Osteoblast (primary cell): Measurements from ENCODE around the gene ATG4B. TPM values are rescaled to one million over a fixed set of nuclear protein-coding genes. Genes with fewer than 3 reads are reported as not detected.

ENCODE experiments used
- DNase-seq: peaks from one replicate; pipeline ENCODE4 v3.0.0; 2011; ENCODE audit warnings: low spot score, mixed read lengths; ENCODE audit not compliant: insufficient read length; ENCODE audit errors: missing footprints
- H2AFZ ChIP-seq: 2 replicates; pipeline ENCODE4 v1.6.0; 2011; ENCODE audit warnings: mild to moderate bottlenecking, low read length
- H3K27ac ChIP-seq: 2 replicates; pipeline ENCODE4 v1.5.1; 2011; ENCODE audit warnings: mild to moderate bottlenecking, low read depth, low read length, moderate library complexity
- H3K27me3 ChIP-seq: 2 replicates; pipeline ENCODE4 v1.6.0; 2012; ENCODE audit warnings: mild to moderate bottlenecking, control low read depth, inconsistent platforms, low read length, moderate library complexity; ENCODE audit not compliant: insufficient read depth
- H3K36me3 ChIP-seq: 2 replicates; pipeline ENCODE4 v1.5.1; 2011; ENCODE audit warnings: mild to moderate bottlenecking, low read length, control low read depth, moderate library complexity; ENCODE audit not compliant: insufficient read depth
- H3K4me1 ChIP-seq: 2 replicates; pipeline ENCODE4 v1.5.1; 2011; ENCODE audit warnings: mild to moderate bottlenecking, low read length, control low read depth, moderate library complexity; ENCODE audit not compliant: insufficient read depth
- H3K4me2 ChIP-seq: 2 replicates; pipeline ENCODE4 v1.6.0; 2011; ENCODE audit warnings: mild to moderate bottlenecking, low read length; ENCODE audit not compliant: insufficient read depth
- H3K4me3 ChIP-seq: fragments of 200-600 bp; sonication (generic); 3 replicates; pipeline ENCODE4 v1.5.1; 2012; ENCODE audit warnings: mild to moderate bottlenecking, low read length, inconsistent platforms; ENCODE audit not compliant: insufficient read depth
- H3K79me2 ChIP-seq: 2 replicates; pipeline ENCODE4 v1.6.0; 2012; ENCODE audit warnings: mild to moderate bottlenecking, low read length, control low read depth, inconsistent platforms; ENCODE audit not compliant: insufficient read depth
- H3K9me3 ChIP-seq: 2 replicates; pipeline ENCODE4 v1.5.1; 2011; ENCODE audit warnings: low read depth, low read length, control low read depth
- H4K20me1 ChIP-seq: 2 replicates; pipeline ENCODE4 v1.6.0; 2012; ENCODE audit warnings: mild to moderate bottlenecking, low read length, control low read depth; ENCODE audit not compliant: insufficient read depth
- total RNA-seq: library from RNA; depleted of rRNA; stranded (reverse); fragments of >200 nt; gene quantifications from 2 replicates; pipeline ENCODE4 v1.2.3, GENCODE V29; 2012
- TF ChIP-seq, protein P1 (sequence below): IDR thresholded peaks from 2 replicates; pipeline ENCODE4 v1.5.1; 2011; ENCODE audit warnings: mild to moderate bottlenecking, low read depth, low read length, moderate library complexity; ENCODE audit errors: extremely low read depth

ATG4B gene
- total RNA-seq, 1 donor: 42.7 TPM

DNA sequence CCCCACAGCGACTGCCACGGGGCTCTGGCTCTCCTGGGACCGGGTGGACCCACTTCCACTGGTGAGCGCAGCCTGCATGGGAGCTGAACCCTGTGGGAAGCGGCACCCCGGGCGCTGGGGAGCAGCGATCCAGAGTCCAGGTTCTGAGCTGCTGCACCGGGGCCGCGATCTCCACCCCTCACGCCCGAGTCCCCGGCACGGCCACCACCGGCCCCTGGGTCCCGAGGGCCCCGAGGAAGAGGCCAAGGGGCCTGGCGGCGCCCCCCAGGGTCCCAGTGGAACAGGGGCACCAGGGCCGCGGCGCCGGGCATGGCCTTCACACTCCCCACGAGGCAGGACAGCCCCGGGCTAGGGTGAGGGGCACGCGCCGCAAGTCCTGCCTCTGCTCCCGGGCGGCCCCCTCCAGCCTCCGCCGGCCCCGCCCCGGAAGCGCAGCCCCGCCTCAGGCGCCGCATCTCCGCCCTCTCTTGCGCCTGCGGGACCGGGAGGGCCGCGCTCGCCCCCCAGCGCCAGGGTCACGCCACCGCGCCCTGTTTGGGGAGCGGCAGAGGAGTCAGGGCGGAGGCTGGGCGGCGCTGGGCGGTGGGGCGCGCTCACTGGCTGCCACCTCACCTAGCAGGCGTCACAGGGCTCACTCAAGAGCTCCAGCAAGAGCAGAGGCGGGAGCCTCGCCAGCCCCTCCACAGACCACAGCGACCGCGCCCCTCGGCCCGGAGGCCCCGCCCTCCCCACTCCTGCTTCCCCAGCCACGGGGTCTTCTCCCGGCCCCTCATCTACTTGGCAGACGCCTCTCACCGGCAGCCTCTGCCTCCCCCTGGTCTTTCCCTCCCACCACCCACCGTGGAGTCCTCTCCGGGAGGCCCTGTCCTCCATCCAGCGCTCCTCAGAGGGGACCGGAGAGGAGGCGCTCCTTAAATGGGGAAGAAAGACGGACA, 27.4 kb upstream of the ATG4B start:
- Histone ChIP-seq H3K4me2 (peak overlapping the region; percentile 83), H2AFZ (peak overlapping the region; percentile 62), H3K9me3 (no peaks in the 10 kb centered on the region), H3K27me3 (no peaks in the 10 kb centered on the region), H4K20me1 (peaks cover 13% of the 10 kb centered on the region), H3K27ac (peak overlapping the region; percentile 48), H3K4me3 (peak overlapping the region; percentile 73), H3K79me2 (peaks cover 62% of the 10 kb centered on the region), H3K4me1 (no peaks in the 10 kb centered on the region), H3K36me3 (peaks cover 12% of the 10 kb centered on the region)
- TF ChIP-seq, protein P1, sequence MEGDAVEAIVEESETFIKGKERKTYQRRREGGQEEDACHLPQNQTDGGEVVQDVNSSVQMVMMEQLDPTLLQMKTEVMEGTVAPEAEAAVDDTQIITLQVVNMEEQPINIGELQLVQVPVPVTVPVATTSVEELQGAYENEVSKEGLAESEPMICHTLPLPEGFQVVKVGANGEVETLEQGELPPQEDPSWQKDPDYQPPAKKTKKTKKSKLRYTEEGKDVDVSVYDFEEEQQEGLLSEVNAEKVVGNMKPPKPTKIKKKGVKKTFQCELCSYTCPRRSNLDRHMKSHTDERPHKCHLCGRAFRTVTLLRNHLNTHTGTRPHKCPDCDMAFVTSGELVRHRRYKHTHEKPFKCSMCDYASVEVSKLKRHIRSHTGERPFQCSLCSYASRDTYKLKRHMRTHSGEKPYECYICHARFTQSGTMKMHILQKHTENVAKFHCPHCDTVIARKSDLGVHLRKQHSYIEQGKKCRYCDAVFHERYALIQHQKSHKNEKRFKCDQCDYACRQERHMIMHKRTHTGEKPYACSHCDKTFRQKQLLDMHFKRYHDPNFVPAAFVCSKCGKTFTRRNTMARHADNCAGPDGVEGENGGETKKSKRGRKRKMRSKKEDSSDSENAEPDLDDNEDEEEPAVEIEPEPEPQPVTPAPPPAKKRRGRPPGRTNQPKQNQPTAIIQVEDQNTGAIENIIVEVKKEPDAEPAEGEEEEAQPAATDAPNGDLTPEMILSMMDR: peak; percentile 42
- DNase-seq: peak; percentile 99

DNA sequence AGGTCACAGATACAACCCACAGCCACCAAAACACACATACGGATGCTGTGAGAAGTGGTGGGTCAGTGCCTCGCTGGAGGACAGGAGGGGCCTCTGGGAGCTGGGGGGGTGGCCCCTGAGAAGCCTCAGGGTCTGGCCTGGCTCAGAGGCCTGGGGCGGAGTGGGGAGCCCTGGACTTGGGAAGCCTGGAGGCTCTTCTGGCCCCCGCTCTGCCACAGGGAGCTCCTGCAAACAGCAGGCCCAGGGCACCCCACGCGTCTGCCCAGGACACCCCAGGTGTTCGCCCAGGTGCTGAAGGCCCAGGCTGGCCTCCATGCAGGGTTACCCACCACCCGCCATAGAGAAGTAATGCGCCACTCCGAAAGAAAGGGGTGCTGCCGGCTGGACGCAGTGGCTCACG, 26.4 kb upstream of the ATG4B start:
- no peaks in the 10 kb centered on the region for H3K9me3 ChIP-seq
- no peak overlapping the region for H3K4me2 ChIP-seq
- H3K36me3 ChIP-seq: peaks cover 6% of the 10 kb centered on the region
- TF ChIP-seq, protein P1: no peak
- H3K4me1 ChIP-seq: no peaks in the 10 kb centered on the region
- peak; percentile 18 for DNase-seq
- no peak overlapping the region for H3K4me3 ChIP-seq
- H4K20me1 ChIP-seq: peaks cover 13% of the 10 kb centered on the region
- H2AFZ ChIP-seq: no peak overlapping the region
- peaks cover 68% of the 10 kb centered on the region for H3K79me2 ChIP-seq
- H3K27ac ChIP-seq: no peak overlapping the region
- H3K27me3 ChIP-seq: no peaks in the 10 kb centered on the region

DNA sequence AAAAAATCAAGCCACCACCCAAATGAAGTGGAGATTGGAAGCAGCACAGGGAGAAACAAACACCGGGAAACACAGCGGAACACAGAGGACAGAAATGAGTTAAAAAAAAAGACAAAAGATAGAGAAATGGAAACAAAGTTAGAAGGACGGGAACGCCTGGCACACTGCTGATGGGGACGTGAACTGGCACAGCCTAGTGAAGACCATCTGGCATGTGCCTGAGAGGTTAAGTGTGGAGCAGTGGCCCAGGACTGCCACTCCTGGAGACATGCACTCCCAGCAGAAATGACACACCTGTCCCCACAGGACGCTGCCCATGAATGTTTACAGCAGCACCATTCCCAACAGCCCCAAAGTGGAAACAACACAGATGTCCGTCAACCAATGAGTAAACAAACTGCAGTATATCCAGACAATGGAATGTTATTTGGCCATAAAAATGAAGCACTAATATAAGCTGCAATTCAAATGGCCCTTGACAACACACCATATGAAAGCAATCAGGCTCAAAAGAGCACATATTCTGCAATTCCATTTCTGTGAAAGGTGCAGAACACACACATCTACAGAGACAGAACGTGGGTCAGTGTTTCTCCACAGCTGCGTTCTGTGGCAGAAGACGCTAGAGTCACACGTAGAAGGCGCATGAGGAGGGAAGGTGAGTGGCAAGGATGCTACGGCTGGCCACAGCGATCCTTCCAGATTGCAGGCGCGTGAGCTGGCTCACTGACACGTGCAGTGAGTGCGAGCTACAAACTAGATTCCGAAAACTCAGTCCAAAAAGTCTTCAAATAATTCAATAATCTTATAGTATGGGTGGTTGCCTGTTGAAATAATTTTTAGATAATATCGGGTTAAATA, 25.1 kb upstream of the ATG4B start:
- H3K27me3 ChIP-seq: no peaks in the 10 kb centered on the region
- H3K4me2 ChIP-seq: no peak overlapping the region
- H3K36me3 ChIP-seq: peaks cover 4% of the 10 kb centered on the region
- H2AFZ ChIP-seq: no peak overlapping the region
- H3K4me1 ChIP-seq: peaks cover under 1% of the 10 kb centered on the region
- no peaks in the 10 kb centered on the region for H3K9me3 ChIP-seq
- H3K4me3 ChIP-seq: no peak overlapping the region
- peaks cover 71% of the 10 kb centered on the region for H3K79me2 ChIP-seq
- H4K20me1 ChIP-seq: peaks cover 17% of the 10 kb centered on the region
- peak; percentile 65 for DNase-seq
- no peak overlapping the region for H3K27ac ChIP-seq
- TF ChIP-seq, protein P1: no peak
